Urinary bladder (tissue), 4 donors: ENCODE measurements around the gene PPP2R2D. TPM values are rescaled to one million over a fixed set of nuclear protein-coding genes. Genes with fewer than 3 reads are reported as not detected.

ENCODE experiments used
- DNase-seq: peaks from one replicate; pipeline ENCODE4 v3.0.0-alpha.2; 2015; ENCODE audit errors: extremely low spot score
- H3K27ac ChIP-seq: one replicate; pipeline ENCODE4 v1.5.1; 2013; ENCODE audit warnings: low read depth, mild to moderate bottlenecking, moderate library complexity
- H3K36me3 ChIP-seq: one replicate; pipeline ENCODE4 v1.6.1; 2013; ENCODE audit warnings: mild to moderate bottlenecking, moderate library complexity; ENCODE audit not compliant: insufficient read depth
- H3K4me1 ChIP-seq: one replicate; pipeline ENCODE4 v1.6.1; 2013; ENCODE audit warnings: mild to moderate bottlenecking, moderate library complexity; ENCODE audit not compliant: insufficient read depth
- H3K4me3 ChIP-seq: one replicate; pipeline ENCODE4 v1.5.1; 2013; ENCODE audit warnings: low read depth, low read length
- WGBS: extraction: QIAGEN DNeasy Blood & Tissue Kit; methylation state at CpG from one replicate; pipeline ENCODE4 v1.1.7; 2013; 5-methylcytosine and 5-hydroxymethylcytosine counted together
- polyA plus RNA-seq: library from polyadenylated mRNA; stranded (reverse); fragments of 200-250 nt; gene quantifications from one replicate; pipeline ENCODE4 v1.2.3, GENCODE V29; 2013
- total RNA-seq: library from RNA; depleted of rRNA; stranded (reverse); fragments of >200 nt; gene quantifications from one replicate; pipeline ENCODE4 v1.2.3, GENCODE V29; 2014
- donor health status: healthy with polysubstance abuse.
- donor health status: healthy.

Gene PPP2R2D
- total and polyA plus RNA-seq, 2 donors: 25.1 to 44.7 TPM

- H3K4me1 ChIP-seq: peaks cover 4% of the 10 kb centered on the region
- DNase-seq: no peak
- peak overlapping the region; percentile 91 for H3K27ac ChIP-seq
- under 1% methylated on average over 83 of the region's 83 CpGs for WGBS
- no peaks in the 10 kb centered on the region for H3K36me3 ChIP-seq
- peak overlapping the region; percentile 99 for H3K4me3 ChIP-seq
These were observed 497 bp downstream of the PPP2R2D start for GRCh38 chr10:131901181-131901829.

- Histone ChIP-seq H3K4me1 (peaks cover 4% of the 10 kb centered on the region), H3K4me3 (peak overlapping the region; percentile 99), H3K27ac (no peak overlapping the region), H3K36me3 (no peaks in the 10 kb centered on the region)
- DNase-seq: no peak
- WGBS: 62% methylated on average over 5 of the region's 5 CpGs
These were observed 1.4 kb downstream of the PPP2R2D start for GRCh38 chr10:131902211-131902610.

GRCh38 chr10:131902691-131903090 lies 1.9 kb downstream of the PPP2R2D start:
- 96% methylated on average over 9 of the region's 9 CpGs for WGBS
- DNase-seq: no peak
- H3K4me1 ChIP-seq: peaks cover 4% of the 10 kb centered on the region
- H3K36me3 ChIP-seq: no peaks in the 10 kb centered on the region
- H3K4me3 ChIP-seq: no peak overlapping the region
- H3K27ac ChIP-seq: no peak overlapping the region

- no peak overlapping the region for H3K27ac ChIP-seq
- peaks cover 4% of the 10 kb centered on the region for H3K4me1 ChIP-seq
- no peak for DNase-seq
- no peaks in the 10 kb centered on the region for H3K36me3 ChIP-seq
- 89% methylated on average over 5 of the region's 5 CpGs for WGBS
- H3K4me3 ChIP-seq: no peak overlapping the region
These were observed 4.4 kb downstream of the PPP2R2D start for GRCh38 chr10:131905267-131905571.

- peaks cover 4% of the 10 kb centered on the region for H3K4me1 ChIP-seq
- H3K4me3 ChIP-seq: no peak overlapping the region
These were observed 4.9 kb downstream of the PPP2R2D start for GRCh38 chr10:131905603-131906268.

GRCh38 chr10:131906269-131906639 lies 5.4 kb downstream of the PPP2R2D start:
- Histone ChIP-seq H3K27ac (no peak overlapping the region), H3K4me3 (no peak overlapping the region), H3K4me1 (peaks cover 4% of the 10 kb centered on the region), H3K36me3 (no peaks in the 10 kb centered on the region)
- WGBS: 71% methylated on average over 1 of the region's 1 CpG
- no peak for DNase-seq

More at GRCh38 chr10:131905603-131906268, 4.9 kb downstream of the PPP2R2D start:
- no peaks in the 10 kb centered on the region for H3K36me3 ChIP-seq
- H3K27ac ChIP-seq: no peak overlapping the region
- DNase-seq: no peak
- WGBS: 92% methylated on average over 17 of the region's 17 CpGs

- DNase-seq: no peak
- H3K27ac ChIP-seq: no peak overlapping the region
- H3K4me1 ChIP-seq: peaks cover 2% of the 10 kb centered on the region
- 69% methylated on average over 8 of the region's 8 CpGs for WGBS
- H3K36me3 ChIP-seq: no peaks in the 10 kb centered on the region
- no peak overlapping the region for H3K4me3 ChIP-seq
These were observed 6.9 kb downstream of the PPP2R2D start for GRCh38 chr10:131907679-131908078.

- Histone ChIP-seq H3K27ac (no peak overlapping the region), H3K36me3 (no peaks in the 10 kb centered on the region), H3K4me3 (no peak overlapping the region), H3K4me1 (peaks cover 2% of the 10 kb centered on the region)
- DNase-seq: no peak
- 42% methylated on average over 5 of the region's 5 CpGs for WGBS
These were observed 7.3 kb downstream of the PPP2R2D start for GRCh38 chr10:131908151-131908550.

GRCh38 chr10:131909014-131909808 lies 8.4 kb downstream of the PPP2R2D start:
- Histone ChIP-seq H3K36me3 (no peaks in the 10 kb centered on the region), H3K4me3 (no peak overlapping the region), H3K4me1 (peaks cover 2% of the 10 kb centered on the region), H3K27ac (no peak overlapping the region)
- WGBS: 87% methylated on average over 8 of the region's 8 CpGs
- DNase-seq: no peak

- 94% methylated on average over 11 of the region's 11 CpGs for WGBS
These were observed 9.1 kb downstream of the PPP2R2D start for GRCh38 chr10:131909929-131910328.

GRCh38 chr10:131910663-131911314 lies 10.0 kb downstream of the PPP2R2D start:
- Histone ChIP-seq H3K36me3 (no peaks in the 10 kb centered on the region), H3K27ac (no peak overlapping the region), H3K4me1 (peaks cover 2% of the 10 kb centered on the region), H3K4me3 (no peak overlapping the region)
- WGBS: 88% methylated on average over 15 of the region's 15 CpGs
- DNase-seq: no peak

More at GRCh38 chr10:131909929-131910328, 9.1 kb downstream of the PPP2R2D start:
- DNase-seq: no peak
- Histone ChIP-seq H3K27ac (no peak overlapping the region), H3K4me3 (no peak overlapping the region), H3K36me3 (no peaks in the 10 kb centered on the region), H3K4me1 (peaks cover 2% of the 10 kb centered on the region)

GRCh38 chr10:131911451-131911850 lies 10.6 kb downstream of the PPP2R2D start:
- H3K4me1 ChIP-seq: no peaks in the 10 kb centered on the region
- DNase-seq: no peak
- no peaks in the 10 kb centered on the region for H3K36me3 ChIP-seq
- no peak overlapping the region for H3K27ac ChIP-seq
- WGBS: 66% methylated on average over 9 of the region's 9 CpGs
- no peak overlapping the region for H3K4me3 ChIP-seq

- H3K4me1 ChIP-seq: no peaks in the 10 kb centered on the region
- 97% methylated on average over 3 of the region's 3 CpGs for WGBS
These were observed 11.8 kb downstream of the PPP2R2D start for GRCh38 chr10:131912620-131913019.

More at GRCh38 chr10:131912620-131913019, 11.8 kb downstream of the PPP2R2D start:
- H3K4me3 ChIP-seq: no peak overlapping the region
- DNase-seq: no peak
- H3K36me3 ChIP-seq: no peaks in the 10 kb centered on the region
- no peak overlapping the region for H3K27ac ChIP-seq
